ENCODE results near the gene OR2T29. TPM values are rescaled to one million over a fixed set of nuclear protein-coding genes. Genes with fewer than 3 reads are reported as not detected.

Gene OR2T29
- total RNA-seq, 4 donors from 2014 or later, result not detected

GRCh38 chr1:248593226-248593625 lies 30.7 kb upstream of the OR2T29 start:
- 85 to 88% methylated on average over 5 of the region's 5 CpGs for WGBS, 2 donors

GRCh38 chr1:248592655-248593054 lies 30.1 kb upstream of the OR2T29 start:
- WGBS, 2 donors, result 50 to 65% methylated on average over 1 of the region's 1 CpG
- Histone ChIP-seq H3K4me3 (no peak overlapping the region), H3K36me3 (no peaks in the 10 kb centered on the region), H3K4me1 (no peaks in the 10 kb centered on the region), H3K9me3 (no peaks in the 10 kb centered on the region), H3K27me3 (no peaks in the 10 kb centered on the region), H3K27ac (no peak overlapping the region)
- intact Hi-C loops (cut with DNase I), result no loop called here
- no peak for TF ChIP-seq POLR2A (IDR thresholded peaks at IDR 0.05)
- DNase-seq, result no peak

More at GRCh38 chr1:248593226-248593625, 30.7 kb upstream of the OR2T29 start:
- Histone ChIP-seq H3K4me1 (no peaks in the 10 kb centered on the region), H3K36me3 (no peaks in the 10 kb centered on the region), H3K27ac (no peak overlapping the region), H3K27me3 (no peaks in the 10 kb centered on the region), H3K4me3 (no peak overlapping the region), H3K9me3 (no peaks in the 10 kb centered on the region)
- DNase-seq, result no peak
- intact Hi-C loops (cut with DNase I), result no loop called here
- TF ChIP-seq CTCF (IDR thresholded peaks at IDR 0.05) (no peak), POLR2A (IDR thresholded peaks at IDR 0.05) (no peak)

GRCh38 chr1:248590055-248590454 lies 27.5 kb upstream of the OR2T29 start:
- 85 to 91% methylated on average over 17 of the region's 17 CpGs for WGBS, 2 donors
- no peaks in the 10 kb centered on the region for H3K4me1 ChIP-seq

GRCh38 chr1:248589334-248589733 lies 26.8 kb upstream of the OR2T29 start:
- TF ChIP-seq CTCF (IDR thresholded peaks at IDR 0.05), result no peak
- TF ChIP-seq POLR2A (IDR thresholded peaks at IDR 0.05), result no peak
- no peaks in the 10 kb centered on the region for H3K4me1 ChIP-seq
- H3K36me3 ChIP-seq, result no peaks in the 10 kb centered on the region
- H3K9me3 ChIP-seq, result no peaks in the 10 kb centered on the region
- no peaks in the 10 kb centered on the region for H3K27me3 ChIP-seq
- no peak overlapping the region for H3K27ac ChIP-seq
- DNase-seq, result no peak
- no peak overlapping the region for H3K4me3 ChIP-seq
- WGBS, 2 donors, result 83 to 89% methylated on average over 3 of the region's 3 CpGs
- intact Hi-C loops (cut with DNase I), result no loop called here

More at GRCh38 chr1:248590055-248590454, 27.5 kb upstream of the OR2T29 start:
- no peaks in the 10 kb centered on the region for H3K9me3 ChIP-seq
- H3K36me3 ChIP-seq, result no peaks in the 10 kb centered on the region
- intact Hi-C loops (cut with DNase I), result no loop called here
- no peak for DNase-seq
- no peak overlapping the region for H3K27ac ChIP-seq
- no peaks in the 10 kb centered on the region for H3K27me3 ChIP-seq
- no peak for TF ChIP-seq POLR2A (IDR thresholded peaks at IDR 0.05)
- TF ChIP-seq CTCF (IDR thresholded peaks at IDR 0.05), result no peak
- H3K4me3 ChIP-seq, result no peak overlapping the region

- WGBS, 2 donors, result 60 to 62% methylated on average over 3 of the region's 3 CpGs
- H3K4me1 ChIP-seq, result no peaks in the 10 kb centered on the region
- intact Hi-C loops (cut with DNase I), result no loop called here
- TF ChIP-seq CTCF (IDR thresholded peaks at IDR 0.05) (no peak), POLR2A (IDR thresholded peaks at IDR 0.05) (no peak)
- H3K4me3 ChIP-seq, result no peak overlapping the region
- no peaks in the 10 kb centered on the region for H3K36me3 ChIP-seq
- no peaks in the 10 kb centered on the region for H3K9me3 ChIP-seq
- H3K27me3 ChIP-seq, result no peaks in the 10 kb centered on the region
- H3K27ac ChIP-seq, result no peak overlapping the region
- no peak for DNase-seq
These were observed 22.7 kb upstream of the OR2T29 start for GRCh38 chr1:248585266-248585665.

Data from esophagus squamous epithelium (tissue), 5 donors.